Kidney epithelial cell (primary cell): ENCODE measurements around the gene PLXNA2. TPM values are rescaled to one million over a fixed set of nuclear protein-coding genes. Genes with fewer than 3 reads are reported as not detected.

ENCODE experiments used
- DNase-seq: peaks from one replicate; pipeline ENCODE4 v3.0.0-alpha.2; 2010; ENCODE audit warnings: low read depth
- H3K27me3 ChIP-seq: 2 replicates; pipeline ENCODE4 v1.6.0; 2011; ENCODE audit warnings: low read length; ENCODE audit not compliant: control insufficient read depth, insufficient read depth
- H3K36me3 ChIP-seq: 2 replicates; pipeline ENCODE4 v1.5.1; 2011; ENCODE audit warnings: low read length; ENCODE audit not compliant: control insufficient read depth, insufficient read depth
- H3K4me3 ChIP-seq: 2 replicates; pipeline ENCODE4 v1.5.1; 2011; ENCODE audit warnings: low read depth, mild to moderate bottlenecking, control low read depth, low read length
- total RNA-seq: library from RNA; depleted of rRNA; stranded (reverse); fragments of >200 nt; gene quantifications from 2 replicates; pipeline ENCODE4 v1.2.3, GENCODE V29; 2015
- TF ChIP-seq, protein P1 (sequence below): IDR thresholded peaks from 2 replicates; pipeline ENCODE4 v1.5.1; 2011; ENCODE audit warnings: mild to moderate bottlenecking, moderate library complexity, low read length, control low read depth, inconsistent platforms; ENCODE audit not compliant: insufficient read depth, poor library complexity, severe bottlenecking

The PLXNA2 gene
- total RNA-seq, 1 donor from 2014 or later = 6.9 TPM

DNA sequence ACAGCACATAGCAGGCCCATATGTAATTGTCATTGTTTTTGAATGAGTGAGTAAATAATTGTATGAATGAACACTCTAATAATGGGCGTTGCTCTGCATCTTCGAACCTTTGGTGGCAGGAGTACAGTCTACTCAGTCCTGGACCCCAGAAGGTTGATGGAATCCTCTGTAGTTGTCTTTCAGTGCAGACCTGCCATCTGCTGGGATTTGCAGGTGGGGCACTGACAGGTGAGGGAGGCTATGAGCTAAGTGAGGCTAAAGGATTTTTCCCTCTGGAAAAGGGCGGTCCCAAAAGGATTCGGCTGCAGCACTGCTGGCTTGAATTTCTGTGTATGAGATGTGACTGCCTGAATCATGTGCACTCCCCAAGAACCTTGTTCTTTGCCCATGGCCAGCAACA is 53.4 kb downstream of the PLXNA2 start:
- TF ChIP-seq, protein P1, sequence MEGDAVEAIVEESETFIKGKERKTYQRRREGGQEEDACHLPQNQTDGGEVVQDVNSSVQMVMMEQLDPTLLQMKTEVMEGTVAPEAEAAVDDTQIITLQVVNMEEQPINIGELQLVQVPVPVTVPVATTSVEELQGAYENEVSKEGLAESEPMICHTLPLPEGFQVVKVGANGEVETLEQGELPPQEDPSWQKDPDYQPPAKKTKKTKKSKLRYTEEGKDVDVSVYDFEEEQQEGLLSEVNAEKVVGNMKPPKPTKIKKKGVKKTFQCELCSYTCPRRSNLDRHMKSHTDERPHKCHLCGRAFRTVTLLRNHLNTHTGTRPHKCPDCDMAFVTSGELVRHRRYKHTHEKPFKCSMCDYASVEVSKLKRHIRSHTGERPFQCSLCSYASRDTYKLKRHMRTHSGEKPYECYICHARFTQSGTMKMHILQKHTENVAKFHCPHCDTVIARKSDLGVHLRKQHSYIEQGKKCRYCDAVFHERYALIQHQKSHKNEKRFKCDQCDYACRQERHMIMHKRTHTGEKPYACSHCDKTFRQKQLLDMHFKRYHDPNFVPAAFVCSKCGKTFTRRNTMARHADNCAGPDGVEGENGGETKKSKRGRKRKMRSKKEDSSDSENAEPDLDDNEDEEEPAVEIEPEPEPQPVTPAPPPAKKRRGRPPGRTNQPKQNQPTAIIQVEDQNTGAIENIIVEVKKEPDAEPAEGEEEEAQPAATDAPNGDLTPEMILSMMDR = no peak
- no peak for DNase-seq
- no peaks in the 10 kb centered on the region for H3K36me3 ChIP-seq
- H3K4me3 ChIP-seq = no peak overlapping the region
- H3K27me3 ChIP-seq = no peaks in the 10 kb centered on the region

DNA sequence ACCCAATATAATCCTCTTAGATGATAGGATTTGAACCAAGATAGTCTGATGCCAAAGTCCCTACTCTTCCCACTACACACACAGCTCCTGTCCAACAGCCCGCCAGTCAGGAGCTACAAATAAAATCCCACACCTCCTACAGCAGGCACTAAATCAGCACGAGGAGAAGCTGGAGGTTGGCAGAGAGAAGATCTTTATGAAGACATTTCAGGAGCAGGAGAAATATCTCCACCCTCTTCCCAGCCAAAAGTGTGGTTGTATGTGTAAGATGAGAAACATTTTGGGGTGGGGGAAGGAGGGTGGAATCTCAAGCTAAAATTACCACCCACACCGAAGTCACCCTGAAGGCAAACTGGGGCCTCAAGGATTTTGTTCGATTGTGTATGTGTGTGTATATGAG is 54.5 kb downstream of the PLXNA2 start:
- no peak for DNase-seq
- no peaks in the 10 kb centered on the region for H3K36me3 ChIP-seq
- H3K4me3 ChIP-seq = no peak overlapping the region
- TF ChIP-seq, protein P1 = no peak
- H3K27me3 ChIP-seq = no peaks in the 10 kb centered on the region

DNA sequence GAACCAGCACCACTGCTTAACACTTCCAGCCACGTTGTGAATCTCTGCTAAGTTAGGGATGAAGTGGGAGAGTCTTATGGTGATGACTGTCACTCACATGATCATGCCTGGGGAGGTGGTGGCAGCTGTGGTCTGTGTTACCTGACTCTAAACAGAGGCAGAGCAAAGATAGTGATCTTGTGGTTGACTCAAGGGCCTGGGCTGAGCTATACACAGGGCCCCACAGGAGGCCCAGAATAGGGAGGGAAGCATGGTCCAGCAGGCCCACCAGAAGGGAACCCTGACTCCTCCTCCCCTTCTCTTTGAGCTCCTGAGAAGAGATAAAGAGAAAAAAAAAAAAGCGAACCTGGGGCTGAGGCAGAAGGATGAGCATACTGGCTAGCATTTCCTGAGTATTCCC is 55.0 kb downstream of the PLXNA2 start:
- Histone ChIP-seq H3K4me3 (no peak overlapping the region), H3K36me3 (no peaks in the 10 kb centered on the region), H3K27me3 (no peaks in the 10 kb centered on the region)
- no peak for DNase-seq
- TF ChIP-seq, protein P1 = no peak

DNA sequence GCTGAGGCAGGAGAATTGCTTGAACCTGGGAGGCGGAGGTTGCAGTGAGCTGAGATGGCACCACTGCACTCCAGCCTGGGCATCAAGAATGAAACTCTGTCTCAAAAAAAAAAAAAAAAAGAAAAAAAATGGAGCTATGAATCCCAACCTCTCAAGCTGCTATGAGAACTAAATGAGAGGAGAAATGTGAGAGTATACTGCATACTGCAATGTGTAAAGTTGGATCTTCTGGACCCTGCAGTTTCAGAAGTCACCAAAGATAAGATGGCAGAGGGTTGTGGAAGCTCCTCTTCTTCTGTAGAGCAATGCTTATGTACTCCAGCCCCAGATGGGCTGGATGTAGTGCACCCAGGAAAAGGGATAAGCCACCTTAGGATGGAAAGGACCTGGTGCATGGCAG is 55.6 kb downstream of the PLXNA2 start:
- no peaks in the 10 kb centered on the region for H3K36me3 ChIP-seq
- TF ChIP-seq, protein P1 = no peak
- H3K27me3 ChIP-seq = no peaks in the 10 kb centered on the region
- no peak for DNase-seq
- H3K4me3 ChIP-seq = no peak overlapping the region

DNA sequence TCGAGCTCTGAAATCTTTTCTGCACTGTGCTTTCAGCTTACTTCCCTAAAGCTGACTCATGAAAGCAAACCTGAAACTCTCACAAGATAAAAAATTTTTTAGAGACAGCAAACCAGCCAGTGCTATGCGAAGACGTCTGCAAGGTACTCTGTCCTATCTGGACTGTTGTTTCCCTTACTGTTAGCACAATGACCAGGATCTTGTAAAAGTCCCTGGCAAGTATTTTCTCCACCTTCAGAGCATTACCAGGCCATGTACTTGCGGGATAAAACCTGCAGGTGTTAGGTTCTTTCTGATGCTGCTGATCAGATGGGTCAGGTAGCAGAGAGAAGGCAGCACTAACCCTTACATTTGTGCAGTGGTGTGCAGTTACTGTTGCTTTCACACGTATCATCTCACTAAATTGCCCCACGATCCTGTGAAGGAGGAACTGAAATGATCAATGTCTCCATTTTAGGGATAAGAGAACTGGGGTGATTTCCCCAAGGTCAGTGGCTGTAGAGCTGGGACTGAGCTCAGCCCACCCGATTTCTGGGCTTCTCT is 56.6 kb downstream of the PLXNA2 start:
- no peak overlapping the region for H3K4me3 ChIP-seq
- no peaks in the 10 kb centered on the region for H3K27me3 ChIP-seq
- DNase-seq = no peak
- no peaks in the 10 kb centered on the region for H3K36me3 ChIP-seq
- TF ChIP-seq, protein P1 = no peak

DNA sequence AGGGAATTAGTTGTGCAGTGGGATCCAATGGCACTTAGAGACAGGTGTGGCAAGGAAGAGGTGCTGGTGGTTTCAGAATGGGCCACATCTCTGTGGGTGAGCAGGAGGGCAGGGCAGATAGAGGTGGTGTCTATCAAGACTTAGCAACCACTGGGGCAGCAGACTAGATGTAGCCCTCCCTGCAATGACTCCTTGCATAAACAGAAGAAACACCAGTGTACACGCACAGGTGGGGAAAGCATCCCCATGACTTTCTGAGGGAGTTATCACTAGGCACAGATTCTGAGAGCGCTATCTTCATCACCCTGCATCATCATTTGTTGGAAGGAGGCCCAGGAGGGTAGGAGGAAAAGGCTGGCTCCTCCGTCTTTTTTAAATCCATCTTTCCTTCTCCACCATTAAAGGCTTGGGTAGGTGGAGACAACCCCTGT is 58.4 kb downstream of the PLXNA2 start:
- DNase-seq = no peak
- Histone ChIP-seq H3K27me3 (no peaks in the 10 kb centered on the region), H3K4me3 (no peak overlapping the region), H3K36me3 (no peaks in the 10 kb centered on the region)
- TF ChIP-seq, protein P1 = no peak
